ENCODE measurements around the gene BAG5.
"Not testable (repeated sequence)": the region's sequence is repeated elsewhere in the genome, so short reads cannot be mapped to it uniquely, and the experiment has no call there.

BAG5 gene

GRCh38 chr14:103522649-103523574 lies 39.5 kb downstream of the BAG5 start, which contains the start of gene CKB:
Gene CKB, minus strand, starts transcription at chr14:103522830. Its CDS starts 337 bp downstream, at chr14:103522493.
- DNase-seq (ENCODE audit: low spot score), result peak; percentile 62

- peak; percentile 28 for DNase-seq (ENCODE audit: low spot score)
Observed at GRCh38 chr14:103521951-103522563, 40.4 kb downstream of the BAG5 start.

- DNase-seq (ENCODE audit: low spot score), result peak; percentile 33
Observed at GRCh38 chr14:103521438-103521950, 41.0 kb downstream of the BAG5 start.

GRCh38 chr14:103520657-103521437 lies 41.6 kb downstream of the BAG5 start:
- DNase-seq (ENCODE audit: low spot score), result peak; percentile 84

GRCh38 chr14:103520269-103520656 lies 42.2 kb downstream of the BAG5 start:
- DNase-seq (ENCODE audit: low spot score), result peak; percentile 26

GRCh38 chr14:103519837-103520212 lies 42.6 kb downstream of the BAG5 start:
- DNase-seq (ENCODE audit: low spot score), result no peak

- no peak for DNase-seq (ENCODE audit: low spot score)
Observed at GRCh38 chr14:103519043-103519836, 43.2 kb downstream of the BAG5 start.

GRCh38 chr14:103518422-103519042 lies 43.9 kb downstream of the BAG5 start:
- DNase-seq (ENCODE audit: low spot score), result peak; percentile 82

GRCh38 chr14:103517721-103518421 lies 44.6 kb downstream of the BAG5 start:
- no peak for DNase-seq (ENCODE audit: low spot score)

- no peak for DNase-seq (ENCODE audit: low spot score)
Observed at GRCh38 chr14:103517174-103517566, 45.3 kb downstream of the BAG5 start.

- DNase-seq (ENCODE audit: low spot score), result no peak
Observed at GRCh38 chr14:103516426-103517173, 45.9 kb downstream of the BAG5 start.

- no peak for DNase-seq (ENCODE audit: low spot score)
Observed at GRCh38 chr14:103514596-103515421, 47.6 kb downstream of the BAG5 start.

GRCh38 chr14:103512701-103513611 lies 49.5 kb downstream of the BAG5 start:
- peak; percentile 8 for DNase-seq (ENCODE audit: low spot score)

- DNase-seq (ENCODE audit: low spot score), result not testable (repeated sequence)
Observed at GRCh38 chr14:103512180-103512579, 50.3 kb downstream of the BAG5 start.

- DNase-seq (ENCODE audit: low spot score), result peak; percentile 1
Observed at GRCh38 chr14:103510724-103511693, 51.4 kb downstream of the BAG5 start.
